Stomach (tissue), 9 donors: ENCODE data around the gene CNDP1. TPM values are rescaled to one million over a fixed set of nuclear protein-coding genes. Genes with fewer than 3 reads are reported as not detected.

ENCODE experiments used
- DNase-seq, 2 donors: peaks; one replicate each; pipeline versions ENCODE4 v3.0.0 to v3.0.0-alpha.2; 2013 to 2019
- H3K27ac ChIP-seq, 5 donors: fragments of 200-600 bp in 4 of 5; sonication (generic) in 4 of 5; one replicate each; pipeline ENCODE4 v1.5.1; 2013 to 2019; ENCODE audit warnings: mild to moderate bottlenecking in 1 of 5, moderate library complexity in 1 of 5
- H3K27me3 ChIP-seq, 3 donors: fragments of 200-600 bp; sonication (generic); one replicate each; pipeline ENCODE4 v1.5.1; 2017 to 2019; ENCODE audit warnings: mixed run types in 1 of 3
- H3K36me3 ChIP-seq, 4 donors: fragments of 200-600 bp; sonication (generic); 1 replicate in 3 of 4; 2 replicates in 1 of 4; pipeline ENCODE4 v1.5.1; 2016 to 2019
- H3K4me1 ChIP-seq, 4 donors: fragments of 200-600 bp; sonication (generic); one replicate each; pipeline ENCODE4 v1.5.1; 2016 to 2019
- H3K4me3 ChIP-seq, 4 donors: fragments of 200-600 bp; sonication (generic) in 3 of 4; one replicate each; pipeline ENCODE4 v1.5.1; 2016 to 2019; ENCODE audit warnings: mild to moderate bottlenecking in 1 of 4
- H3K9me3 ChIP-seq, 4 donors: fragments of 200-600 bp; sonication (generic); one replicate each; pipeline ENCODE4 v1.5.1; 2016 to 2019
- EP300 ChIP-seq: sonication (generic); formaldehyde crosslinking; IDR thresholded peaks from one replicate; pipeline ENCODE4 v1.6.1; 2017; ENCODE audit warnings: antibody characterized with exemption
- POLR2A ChIP-seq, 4 donors: fragments of 450-650 bp; IDR thresholded peaks; one replicate each; pipeline ENCODE4 v1.6.1; 2016; ENCODE audit warnings: antibody characterized with exemption in 4 of 4, control low read depth in 2 of 4, mild to moderate bottlenecking in 1 of 4, moderate library complexity in 1 of 4
- POLR2AphosphoS5 ChIP-seq, 3 donors: sonication (generic); formaldehyde crosslinking; IDR thresholded peaks; one replicate each; pipeline ENCODE4 v1.6.1; 2016; ENCODE audit warnings: antibody characterized with exemption in 3 of 3
- WGBS, 5 donors: extraction: QIAGEN DNeasy Blood & Tissue Kit in 3 of 5; methylation state at CpG; one replicate each; pipeline versions ENCODE4 v1.1.5 to v1.1.7; 2013 to 2018; 5-methylcytosine and 5-hydroxymethylcytosine counted together
- intact Hi-C: fragments of 100-400 bp; cut with DNase I; formaldehyde crosslinking; loops from one replicate; pipeline ENCODE4 v1.15.1; 2023; ENCODE audit warnings: low total_unique reads
- polyA plus RNA-seq, 3 donors: library from polyadenylated mRNA; stranded (reverse); fragments of 200-250 nt; gene quantifications; one replicate each; pipeline ENCODE4 v1.2.3, GENCODE V29; 2013
- total RNA-seq, 5 donors: library from RNA; depleted of rRNA; stranded (reverse); fragments of >200 nt; gene quantifications; one replicate each; pipeline versions ENCODE4 v1.1.0 to v1.2.3, GENCODE V29; 2014 to 2016
- TF ChIP-seq, protein P1 (sequence below), 7 experiments: fragments of 450-650 bp in 4 of 7; fragments of 200-600 bp in 3 of 7; sonication (generic) in 3 of 7; IDR thresholded peaks; one replicate each; pipeline ENCODE4 v1.5.1; 2016 to 2019; ENCODE audit warnings: antibody characterized with exemption in 7 of 7, control low read depth in 2 of 7, mild to moderate bottlenecking in 1 of 7
- donor health status: healthy with polysubstance abuse.
- donor health status: Bipolar disorder and iron deficiency.
- donor health status: healthy.

The CNDP1 gene
- total and polyA plus RNA-seq, 8 donors = 0.13 to 0.72 (median 0.50) TPM; not detected in 5

GRCh38 chr18:74587441-74587840, 53.1 kb downstream of the CNDP1 start:
- intact Hi-C loops = no loop called here
- peaks cover 0 to 30% (median 3%) of the 10 kb centered on the region in 3 donors for H3K27me3 ChIP-seq
- H3K4me1 ChIP-seq = no peaks in the 10 kb centered on the region
- H3K9me3 ChIP-seq = no peaks in the 10 kb centered on the region
- no peak overlapping the region for H3K4me3 ChIP-seq
- no peak for DNase-seq
- 72 to 75% (median 72%) methylated on average over 8 of the region's 8 CpGs for WGBS, 5 donors
- no peak overlapping the region for H3K27ac ChIP-seq
- no peaks in the 10 kb centered on the region for H3K36me3 ChIP-seq
- TF ChIP-seq POLR2AphosphoS5 (IDR thresholded peaks at IDR 0.05) (no peak), EP300 (no peak), POLR2A (IDR thresholded peaks at IDR 0.05) (no peak)
- TF ChIP-seq, protein P1, sequence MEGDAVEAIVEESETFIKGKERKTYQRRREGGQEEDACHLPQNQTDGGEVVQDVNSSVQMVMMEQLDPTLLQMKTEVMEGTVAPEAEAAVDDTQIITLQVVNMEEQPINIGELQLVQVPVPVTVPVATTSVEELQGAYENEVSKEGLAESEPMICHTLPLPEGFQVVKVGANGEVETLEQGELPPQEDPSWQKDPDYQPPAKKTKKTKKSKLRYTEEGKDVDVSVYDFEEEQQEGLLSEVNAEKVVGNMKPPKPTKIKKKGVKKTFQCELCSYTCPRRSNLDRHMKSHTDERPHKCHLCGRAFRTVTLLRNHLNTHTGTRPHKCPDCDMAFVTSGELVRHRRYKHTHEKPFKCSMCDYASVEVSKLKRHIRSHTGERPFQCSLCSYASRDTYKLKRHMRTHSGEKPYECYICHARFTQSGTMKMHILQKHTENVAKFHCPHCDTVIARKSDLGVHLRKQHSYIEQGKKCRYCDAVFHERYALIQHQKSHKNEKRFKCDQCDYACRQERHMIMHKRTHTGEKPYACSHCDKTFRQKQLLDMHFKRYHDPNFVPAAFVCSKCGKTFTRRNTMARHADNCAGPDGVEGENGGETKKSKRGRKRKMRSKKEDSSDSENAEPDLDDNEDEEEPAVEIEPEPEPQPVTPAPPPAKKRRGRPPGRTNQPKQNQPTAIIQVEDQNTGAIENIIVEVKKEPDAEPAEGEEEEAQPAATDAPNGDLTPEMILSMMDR (IDR thresholded peaks at IDR 0.05) = no peak

- WGBS, 5 donors = 52 to 72% (median 58%) methylated on average over 6 of the region's 6 CpGs
- H3K4me3 ChIP-seq = no peak overlapping the region
- H3K27ac ChIP-seq = peak overlapping the region in 1 of 5 donors; percentile 15
- TF ChIP-seq, protein P1 (IDR thresholded peaks at IDR 0.05) = no peak
- H3K9me3 ChIP-seq = no peaks in the 10 kb centered on the region
- no peaks in the 10 kb centered on the region for H3K4me1 ChIP-seq
- no peak for DNase-seq
- H3K36me3 ChIP-seq = peaks cover 0 to 14% (median 13%) of the 10 kb centered on the region in 4 donors
- peaks cover 0 to 19% (median 3%) of the 10 kb centered on the region in 3 donors for H3K27me3 ChIP-seq
- intact Hi-C loops = no loop called here
Observed at GRCh38 chr18:74589021-74589420, 54.7 kb downstream of the CNDP1 start.

- H3K27me3 ChIP-seq = peaks cover 0 to 17% (median 3%) of the 10 kb centered on the region in 3 donors
- peaks cover 0 to 2% (median under 1%) of the 10 kb centered on the region in 4 donors for H3K4me1 ChIP-seq
- H3K36me3 ChIP-seq = peaks cover 0 to 21% (median 14%) of the 10 kb centered on the region in 4 donors
- TF ChIP-seq POLR2A (IDR thresholded peaks at IDR 0.05) = no peak
- TF ChIP-seq POLR2AphosphoS5 (IDR thresholded peaks at IDR 0.05) = no peak
- no peak for TF ChIP-seq EP300
- TF ChIP-seq, protein P1 (IDR thresholded peaks at IDR 0.05) = no peak
- no peak for DNase-seq
- no peaks in the 10 kb centered on the region for H3K9me3 ChIP-seq
- WGBS, 5 donors = 70 to 84% (median 79%) methylated on average over 3 of the region's 3 CpGs
- no peak overlapping the region for H3K27ac ChIP-seq
- H3K4me3 ChIP-seq = no peak overlapping the region
- intact Hi-C loops = no loop called here
Observed at GRCh38 chr18:74589811-74590210, 55.5 kb downstream of the CNDP1 start.

DNA sequence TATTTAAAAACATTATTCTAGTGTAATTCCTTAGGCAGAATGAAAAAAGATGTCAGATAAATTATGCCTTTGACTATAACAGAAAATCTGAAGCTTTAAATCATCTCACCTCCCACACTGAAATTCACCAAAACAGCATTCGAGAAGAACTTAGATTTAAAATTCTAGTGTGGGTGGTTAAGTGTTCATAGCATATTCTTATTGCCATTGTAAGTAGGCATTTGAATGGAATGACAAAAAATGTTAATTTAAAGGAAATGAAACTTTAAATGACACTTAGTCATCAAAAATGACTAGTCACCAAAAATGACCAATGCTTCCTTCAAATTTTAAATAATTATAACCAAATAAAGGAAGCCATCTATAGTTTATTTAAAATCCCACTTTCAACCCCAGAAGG, 56.4 kb downstream of the CNDP1 start:
- TF ChIP-seq POLR2AphosphoS5 (IDR thresholded peaks at IDR 0.05) = no peak
- no peak for TF ChIP-seq POLR2A (IDR thresholded peaks at IDR 0.05)
- TF ChIP-seq, protein P1 (IDR thresholded peaks at IDR 0.05) = no peak
- H3K27ac ChIP-seq = no peak overlapping the region
- peaks cover 0 to 21% (median 15%) of the 10 kb centered on the region in 4 donors for H3K36me3 ChIP-seq
- no peaks in the 10 kb centered on the region for H3K9me3 ChIP-seq
- no peak for DNase-seq
- WGBS, 5 donors = 64 to 89% (median 79%) methylated on average over 1 of the region's 1 CpG
- peaks cover 0 to 8% (median 3%) of the 10 kb centered on the region in 3 donors for H3K27me3 ChIP-seq
- intact Hi-C loops = no loop called here
- H3K4me1 ChIP-seq = peaks cover 0 to 10% (median 5%) of the 10 kb centered on the region in 4 donors
- H3K4me3 ChIP-seq = no peak overlapping the region
